Kidney epithelial cell (primary cell): ENCODE results near the gene ARID5B. TPM values are rescaled to one million over a fixed set of nuclear protein-coding genes. Genes with fewer than 3 reads are reported as not detected.

Source experiments
- DNase-seq: peaks from one replicate; pipeline ENCODE4 v3.0.0-alpha.2; 2010; ENCODE audit warnings: low read depth
- H3K27me3 ChIP-seq: 2 replicates; pipeline ENCODE4 v1.6.0; 2011; ENCODE audit warnings: low read length; ENCODE audit not compliant: control insufficient read depth, insufficient read depth
- H3K36me3 ChIP-seq: 2 replicates; pipeline ENCODE4 v1.5.1; 2011; ENCODE audit warnings: low read length; ENCODE audit not compliant: control insufficient read depth, insufficient read depth
- H3K4me3 ChIP-seq: 2 replicates; pipeline ENCODE4 v1.5.1; 2011; ENCODE audit warnings: low read depth, mild to moderate bottlenecking, control low read depth, low read length
- CTCF ChIP-seq: IDR thresholded peaks from 2 replicates; pipeline ENCODE4 v1.5.1; 2011; ENCODE audit warnings: mild to moderate bottlenecking, moderate library complexity, low read length, control low read depth, inconsistent platforms; ENCODE audit not compliant: insufficient read depth, poor library complexity, severe bottlenecking
- total RNA-seq: library from RNA; depleted of rRNA; stranded (reverse); fragments of >200 nt; gene quantifications from 2 replicates; pipeline ENCODE4 v1.2.3, GENCODE V29; 2015

ARID5B gene
- total RNA-seq, 1 donor from 2014 or later, result 11.6 TPM

- Histone ChIP-seq H3K4me3 (no peak overlapping the region), H3K36me3 (no peaks in the 10 kb centered on the region), H3K27me3 (no peaks in the 10 kb centered on the region)
- DNase-seq, result no peak
- no peak for TF ChIP-seq CTCF
Measured at GRCh38 chr10:61869774-61870525, 31.5 kb upstream of the ARID5B start.

GRCh38 chr10:61870526-61870895 is 31.0 kb upstream of the ARID5B start:
- no peak overlapping the region for H3K4me3 ChIP-seq
- no peak for TF ChIP-seq CTCF
- DNase-seq, result no peak
- H3K36me3 ChIP-seq, result no peaks in the 10 kb centered on the region
- no peaks in the 10 kb centered on the region for H3K27me3 ChIP-seq

GRCh38 chr10:61871487-61871886 is 30.0 kb upstream of the ARID5B start:
- no peak for TF ChIP-seq CTCF
- no peak for DNase-seq
- Histone ChIP-seq H3K27me3 (no peaks in the 10 kb centered on the region), H3K36me3 (no peaks in the 10 kb centered on the region), H3K4me3 (no peak overlapping the region)

- no peak for TF ChIP-seq CTCF
- DNase-seq, result no peak
- Histone ChIP-seq H3K27me3 (no peaks in the 10 kb centered on the region), H3K36me3 (no peaks in the 10 kb centered on the region), H3K4me3 (no peak overlapping the region)
Measured at GRCh38 chr10:61877887-61878739, 23.4 kb upstream of the ARID5B start.

- no peaks in the 10 kb centered on the region for H3K36me3 ChIP-seq
- H3K4me3 ChIP-seq, result no peak overlapping the region
- no peak for DNase-seq
- H3K27me3 ChIP-seq, result no peaks in the 10 kb centered on the region
- no peak for TF ChIP-seq CTCF
Measured at GRCh38 chr10:61878740-61879068, 22.8 kb upstream of the ARID5B start.
